Epithelial cell of proximal tubule (primary cell): Measurements from ENCODE around the gene CACNA2D2. TPM values are rescaled to one million over a fixed set of nuclear protein-coding genes. Genes with fewer than 3 reads are reported as not detected.
A peak's percentile ranks its signal among the peaks of the same experiment; 100 is the strongest.

Experiments used
- DNase-seq: peaks from one replicate; pipeline ENCODE4 v3.0.0-alpha.2; 2011; ENCODE audit warnings: low read depth
- H3K4me3 ChIP-seq: 2 replicates; pipeline ENCODE4 v1.5.1; 2011; ENCODE audit warnings: low read depth, mild to moderate bottlenecking, low read length
- CTCF ChIP-seq: conservative IDR thresholded peaks from 2 replicates; pipeline ENCODE4 v1.5.1; 2012; ENCODE audit warnings: low read depth, mild to moderate bottlenecking, low read length
- total RNA-seq: library from RNA; depleted of rRNA; stranded (reverse); fragments of >200 nt; gene quantifications from 2 replicates; pipeline ENCODE4 v1.2.3, GENCODE V29; 2015

The CACNA2D2 gene
- total RNA-seq, 1 donor from 2014 or later = not detected

- peak overlapping the region; percentile 66 for H3K4me3 ChIP-seq
- no peak for TF ChIP-seq CTCF
- no peak for DNase-seq
Observed at GRCh38 chr3:50345008-50345407, 158.4 kb downstream of the CACNA2D2 start.

- H3K4me3 ChIP-seq = no peak overlapping the region
- no peak for TF ChIP-seq CTCF
- DNase-seq = no peak
Observed at GRCh38 chr3:50342813-50343633, 160.4 kb downstream of the CACNA2D2 start.

- DNase-seq = no peak
- no peak for TF ChIP-seq CTCF
- H3K4me3 ChIP-seq = no peak overlapping the region
Observed at GRCh38 chr3:50341996-50342650, 161.3 kb downstream of the CACNA2D2 start.

- no peak for TF ChIP-seq CTCF
- DNase-seq = no peak
- no peak overlapping the region for H3K4me3 ChIP-seq
Observed at GRCh38 chr3:50341537-50341936, 161.9 kb downstream of the CACNA2D2 start.

GRCh38 chr3:50340448-50341329 lies 162.7 kb downstream of the CACNA2D2 start, which contains the start of gene RASSF1:
Gene RASSF1, minus strand, starts transcription at chr3:50340836. Its CDS starts 31 bp downstream, at chr3:50340805.
- no peak for TF ChIP-seq CTCF
- no peak for DNase-seq
- no peak within 1 kb of the TSS for H3K4me3 ChIP-seq

GRCh38 chr3:50340147-50340447 lies 163.3 kb downstream of the CACNA2D2 start:
- no peak for TF ChIP-seq CTCF
- no peak overlapping the region for H3K4me3 ChIP-seq
- DNase-seq = no peak
